ENCODE data around the gene NSG2. TPM values are rescaled to one million over a fixed set of nuclear protein-coding genes. Genes with fewer than 3 reads are reported as not detected.

The NSG2 gene
- total RNA-seq, 1 experiment from 2014 or later = not detected

GRCh38 chr5:174044466-174045254, 846 bp upstream of the NSG2 start:
- H3K27me3 Mint-ChIP-seq (ENCODE audit: insufficient read depth, unreplicated experiment) = peaks cover 17% of the 10 kb centered on the region
- CTCF ChIA-PET = interaction anchor here (1.0 to 3.1 kb wide), 10 partner anchors 11 to 429 kb away, joined by 3 to 117 read pairs (median 4); partner anchors contain the start of gene BOD1
- no peaks in the 10 kb centered on the region for H3K9me3 Mint-ChIP-seq (ENCODE audit: unreplicated experiment)
- H3K4me1 Mint-ChIP-seq (ENCODE audit: low read depth, unreplicated experiment) = no peaks in the 10 kb centered on the region
- no TSS peak for BruUV-seq (replicated peaks)
- no peak for DNase-seq
- H3K4me1 ChIP-seq = no peaks in the 10 kb centered on the region
- H3K4me3 Mint-ChIP-seq (ENCODE audit: unreplicated experiment) = no peak overlapping the region
- H3K27me3 ChIP-seq (replicated peaks; ENCODE audit: control insufficient read depth, insufficient read depth, low read length) = no peaks in the 10 kb centered on the region; the same call in 1 of the 2 replicates
- intact Hi-C loops (cut with micrococcal nuclease; ENCODE audit: unreplicated experiment) = loop anchor here (1.0 kb wide), 2 partner anchors 268 to 273 kb away; no protein-coding TSS in a partner anchor
- POLR2A ChIA-PET = interaction anchor here (1.0 kb wide), 1 partner anchor 267 kb away, joined by 5 read pairs; no protein-coding TSS in a partner anchor
- no peaks in the 10 kb centered on the region for H3K36me3 ChIP-seq (ENCODE audit: control insufficient read depth, insufficient read depth, low read length)
- H3K36me3 Mint-ChIP-seq (ENCODE audit: insufficient read depth, unreplicated experiment) = no peaks in the 10 kb centered on the region
- H3K27ac Mint-ChIP-seq (ENCODE audit: unreplicated experiment) = no peak overlapping the region
- no peaks in the 10 kb centered on the region for H3K9me3 ChIP-seq
- TF ChIP-seq CTCF (IDR thresholded peaks at IDR 0.05; ENCODE audit: insufficient read depth in 1 of 2, low read depth in 1 of 2, low read length in 1 of 2, severe bottlenecking in 1 of 2, unreplicated experiment in 1 of 2) = no peak
- H3K4me3 ChIP-seq (ENCODE audit: low read depth, low read length) = no peak overlapping the region

GRCh38 chr5:174046558-174046957, 1.1 kb downstream of the NSG2 start:
- no peaks in the 10 kb centered on the region for H3K4me1 Mint-ChIP-seq (ENCODE audit: low read depth, unreplicated experiment)
- no peak overlapping the region for H3K4me3 ChIP-seq (ENCODE audit: low read depth, low read length)
- BruUV-seq (replicated peaks) = no TSS peak
- ChIA-PET POLR2A (no interaction called here), CTCF (interaction anchor here (0.6 to 3.1 kb wide), 4 partner anchors 73 to 271 kb away, joined by 4 to 117 read pairs (median 4); no protein-coding TSS in a partner anchor)
- H3K27ac Mint-ChIP-seq (ENCODE audit: unreplicated experiment) = no peak overlapping the region
- H3K4me3 Mint-ChIP-seq (ENCODE audit: unreplicated experiment) = no peak overlapping the region
- TF ChIP-seq CTCF (IDR thresholded peaks at IDR 0.05; ENCODE audit: insufficient read depth in 1 of 2, low read depth in 1 of 2, low read length in 1 of 2, severe bottlenecking in 1 of 2, unreplicated experiment in 1 of 2) = no peak
- H3K36me3 ChIP-seq (ENCODE audit: control insufficient read depth, insufficient read depth, low read length) = no peaks in the 10 kb centered on the region
- H3K9me3 ChIP-seq = no peaks in the 10 kb centered on the region
- DNase-seq = no peak
- no peaks in the 10 kb centered on the region for H3K9me3 Mint-ChIP-seq (ENCODE audit: unreplicated experiment)
- no peaks in the 10 kb centered on the region for H3K36me3 Mint-ChIP-seq (ENCODE audit: insufficient read depth, unreplicated experiment)
- no peaks in the 10 kb centered on the region; the same call in 1 of the 2 replicates for H3K27me3 ChIP-seq (replicated peaks; ENCODE audit: control insufficient read depth, insufficient read depth, low read length)
- intact Hi-C loops (cut with micrococcal nuclease; ENCODE audit: unreplicated experiment) = no loop called here
- peaks cover 13% of the 10 kb centered on the region for H3K27me3 Mint-ChIP-seq (ENCODE audit: insufficient read depth, unreplicated experiment)
- no peaks in the 10 kb centered on the region for H3K4me1 ChIP-seq

- H3K36me3 ChIP-seq (ENCODE audit: control insufficient read depth, insufficient read depth, low read length) = no peaks in the 10 kb centered on the region
- H3K4me3 Mint-ChIP-seq (ENCODE audit: unreplicated experiment) = no peak overlapping the region
- no peaks in the 10 kb centered on the region for H3K4me1 ChIP-seq
- intact Hi-C loops (cut with micrococcal nuclease; ENCODE audit: unreplicated experiment) = no loop called here
- no peak overlapping the region for H3K4me3 ChIP-seq (ENCODE audit: low read depth, low read length)
- H3K9me3 Mint-ChIP-seq (ENCODE audit: unreplicated experiment) = no peaks in the 10 kb centered on the region
- H3K27me3 Mint-ChIP-seq (ENCODE audit: insufficient read depth, unreplicated experiment) = peaks cover 13% of the 10 kb centered on the region
- no TSS peak for BruUV-seq (replicated peaks)
- TF ChIP-seq CTCF (IDR thresholded peaks at IDR 0.05; ENCODE audit: insufficient read depth in 1 of 2, low read depth in 1 of 2, low read length in 1 of 2, severe bottlenecking in 1 of 2, unreplicated experiment in 1 of 2) = no peak
- ChIA-PET CTCF (interaction anchor here (1.3 kb wide), 1 partner anchor 270 kb away, joined by 5 read pairs; no protein-coding TSS in a partner anchor), POLR2A (no interaction called here)
- no peak for DNase-seq
- H3K4me1 Mint-ChIP-seq (ENCODE audit: low read depth, unreplicated experiment) = no peaks in the 10 kb centered on the region
- H3K36me3 Mint-ChIP-seq (ENCODE audit: insufficient read depth, unreplicated experiment) = no peaks in the 10 kb centered on the region
- no peak overlapping the region for H3K27ac Mint-ChIP-seq (ENCODE audit: unreplicated experiment)
- no peaks in the 10 kb centered on the region; the same call in none of the 2 replicates for H3K27me3 ChIP-seq (replicated peaks; ENCODE audit: control insufficient read depth, insufficient read depth, low read length)
- H3K9me3 ChIP-seq = no peaks in the 10 kb centered on the region
These were observed 2.1 kb downstream of the NSG2 start for GRCh38 chr5:174047472-174048099.

Data from Caco-2 (cell line).